Transverse colon (tissue), 4 donors: ENCODE measurements around the gene TNFSF18.

Experiments used
- POLR2A ChIP-seq: fragments of 450-650 bp; IDR thresholded peaks from one replicate; pipeline ENCODE4 v1.6.1; 2016; ENCODE audit warnings: antibody characterized with exemption, mild to moderate bottlenecking, moderate library complexity
- POLR2AphosphoS5 ChIP-seq, 3 donors: sonication (generic); formaldehyde crosslinking; IDR thresholded peaks; one replicate each; pipeline ENCODE4 v1.6.1; 2016; ENCODE audit warnings: antibody characterized with exemption in 3 of 3
- TF ChIP-seq, protein P1 (sequence below), 5 experiments: fragments of 200-600 bp in 3 of 5; fragments of 450-650 bp in 2 of 5; sonication (generic) in 3 of 5; IDR thresholded peaks; 1 replicate in 2 of 5; 2 replicates in 3 of 5; pipeline ENCODE4 v1.5.1; 2016 to 2017; ENCODE audit warnings: antibody characterized with exemption in 5 of 5, inconsistent platforms in 3 of 5, mild to moderate bottlenecking in 2 of 5, moderate library complexity in 1 of 5

DNA sequence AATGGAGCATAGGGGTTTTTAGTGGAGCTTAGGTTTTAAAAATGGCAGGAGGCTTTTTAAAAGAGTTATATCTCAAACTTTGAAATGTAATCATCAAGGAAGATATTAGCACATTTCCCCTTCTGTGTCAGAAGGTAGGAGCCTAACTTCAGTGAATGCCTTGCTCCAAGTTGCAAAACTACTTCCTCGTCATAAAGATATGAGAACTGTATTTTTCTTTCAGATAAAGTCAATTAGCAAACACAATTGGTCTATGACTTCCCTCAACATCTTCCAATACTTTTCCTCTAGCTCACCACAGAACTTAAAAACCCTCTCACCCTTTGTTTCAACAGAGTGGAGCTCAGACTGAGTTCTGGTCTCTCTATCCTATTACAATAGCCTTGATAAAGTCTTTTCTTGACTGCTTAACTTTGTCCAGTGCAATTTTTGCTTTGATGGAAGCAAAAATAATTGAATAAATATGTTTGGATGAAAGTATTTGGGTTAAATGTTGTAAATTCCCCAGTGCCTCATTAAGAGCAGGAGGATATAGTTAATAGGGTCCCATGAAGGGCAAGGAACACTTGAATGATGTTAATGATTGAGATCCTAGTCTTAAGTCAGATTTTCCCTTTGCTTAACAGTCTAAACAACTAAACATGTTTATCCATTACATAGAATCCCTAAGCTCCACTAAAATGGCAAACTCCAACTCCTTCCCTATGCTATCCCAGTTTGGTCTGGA is 58.9 kb downstream of the TNFSF18 start:
- TF ChIP-seq, protein P1, sequence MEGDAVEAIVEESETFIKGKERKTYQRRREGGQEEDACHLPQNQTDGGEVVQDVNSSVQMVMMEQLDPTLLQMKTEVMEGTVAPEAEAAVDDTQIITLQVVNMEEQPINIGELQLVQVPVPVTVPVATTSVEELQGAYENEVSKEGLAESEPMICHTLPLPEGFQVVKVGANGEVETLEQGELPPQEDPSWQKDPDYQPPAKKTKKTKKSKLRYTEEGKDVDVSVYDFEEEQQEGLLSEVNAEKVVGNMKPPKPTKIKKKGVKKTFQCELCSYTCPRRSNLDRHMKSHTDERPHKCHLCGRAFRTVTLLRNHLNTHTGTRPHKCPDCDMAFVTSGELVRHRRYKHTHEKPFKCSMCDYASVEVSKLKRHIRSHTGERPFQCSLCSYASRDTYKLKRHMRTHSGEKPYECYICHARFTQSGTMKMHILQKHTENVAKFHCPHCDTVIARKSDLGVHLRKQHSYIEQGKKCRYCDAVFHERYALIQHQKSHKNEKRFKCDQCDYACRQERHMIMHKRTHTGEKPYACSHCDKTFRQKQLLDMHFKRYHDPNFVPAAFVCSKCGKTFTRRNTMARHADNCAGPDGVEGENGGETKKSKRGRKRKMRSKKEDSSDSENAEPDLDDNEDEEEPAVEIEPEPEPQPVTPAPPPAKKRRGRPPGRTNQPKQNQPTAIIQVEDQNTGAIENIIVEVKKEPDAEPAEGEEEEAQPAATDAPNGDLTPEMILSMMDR (IDR thresholded peaks at IDR 0.05), result no peak
- no peak for TF ChIP-seq POLR2AphosphoS5 (IDR thresholded peaks at IDR 0.05)
- no peak for TF ChIP-seq POLR2A
